ENCODE measurements around the gene AK8.

Gene AK8

DNA sequence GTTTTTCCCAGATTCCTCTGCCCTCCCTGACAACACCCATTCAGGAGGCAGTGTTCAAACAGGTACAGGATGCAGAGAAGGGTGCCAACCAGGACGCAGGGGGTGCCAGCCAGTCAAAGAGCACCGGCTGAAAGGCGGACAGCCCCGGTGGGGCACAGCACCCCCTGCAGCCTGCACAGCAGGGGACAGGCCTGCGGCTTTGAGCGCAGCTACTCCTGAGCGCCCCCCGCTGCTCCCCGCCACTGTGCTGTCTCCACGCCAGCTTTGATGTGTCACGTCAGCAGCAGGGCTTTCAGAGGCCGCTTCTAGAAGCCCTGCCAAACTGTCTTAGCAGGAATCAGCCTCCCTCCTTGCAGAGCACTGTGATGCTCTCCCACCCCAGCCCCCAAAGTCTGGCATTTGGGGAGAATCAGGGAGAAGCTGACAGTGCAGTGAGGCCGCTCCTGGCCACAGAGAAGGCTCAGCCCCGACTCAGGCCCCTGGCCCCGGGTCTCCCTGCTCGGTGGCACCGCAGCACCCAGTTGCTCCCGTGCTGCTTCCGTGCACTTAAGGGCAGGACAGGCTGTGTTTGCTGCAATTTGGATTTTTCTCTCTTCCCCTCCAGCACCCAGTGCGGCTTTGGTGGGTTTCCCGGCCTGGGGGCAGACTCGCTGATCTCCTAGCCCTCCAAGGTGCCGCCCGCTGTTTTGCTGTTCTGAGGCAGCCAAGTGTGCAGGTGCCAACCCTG, 20.3 kb downstream of the AK8 start:
- no peak for DNase-seq

DNA sequence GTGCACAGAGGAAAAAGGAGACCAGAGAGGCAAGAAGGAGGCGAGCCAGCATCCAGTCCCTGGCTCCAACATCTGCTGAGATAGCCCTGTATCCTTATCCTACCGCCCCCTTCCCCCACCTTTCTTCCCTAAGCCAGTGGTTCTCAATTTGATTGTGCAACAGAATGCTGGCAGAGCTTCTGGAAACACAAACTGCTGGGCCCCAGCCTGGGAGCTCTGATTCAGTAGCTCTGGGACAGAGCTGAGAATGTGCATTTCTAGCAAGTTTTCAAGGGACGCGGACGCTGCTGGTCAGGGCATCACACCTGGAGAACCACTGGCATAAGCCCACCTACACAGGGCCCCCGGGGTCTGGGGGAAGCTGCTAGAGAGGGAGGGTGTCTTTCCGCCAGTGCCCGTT, 21.1 kb downstream of the AK8 start:
- no peak for DNase-seq

DNA sequence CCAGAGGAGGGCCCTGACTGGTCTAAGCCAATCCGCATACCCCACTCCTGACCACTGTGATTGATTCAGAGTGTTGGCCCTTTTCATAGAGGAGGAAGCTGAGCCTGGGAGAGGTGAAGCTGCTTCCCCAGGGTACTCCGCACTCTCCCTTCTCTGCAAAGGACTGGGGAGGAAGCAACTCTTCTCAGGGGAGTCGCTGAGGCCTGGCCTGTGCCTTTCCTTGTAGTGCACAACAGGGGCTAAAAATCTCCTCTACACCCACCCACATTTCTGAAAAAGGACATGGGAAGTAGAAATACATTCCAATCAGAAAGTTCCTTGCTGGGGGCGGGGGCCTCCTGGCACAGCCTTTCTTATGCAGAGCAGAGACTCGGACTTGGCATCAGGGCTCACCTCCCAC, 22.2 kb downstream of the AK8 start:
- DNase-seq, result no peak

DNA sequence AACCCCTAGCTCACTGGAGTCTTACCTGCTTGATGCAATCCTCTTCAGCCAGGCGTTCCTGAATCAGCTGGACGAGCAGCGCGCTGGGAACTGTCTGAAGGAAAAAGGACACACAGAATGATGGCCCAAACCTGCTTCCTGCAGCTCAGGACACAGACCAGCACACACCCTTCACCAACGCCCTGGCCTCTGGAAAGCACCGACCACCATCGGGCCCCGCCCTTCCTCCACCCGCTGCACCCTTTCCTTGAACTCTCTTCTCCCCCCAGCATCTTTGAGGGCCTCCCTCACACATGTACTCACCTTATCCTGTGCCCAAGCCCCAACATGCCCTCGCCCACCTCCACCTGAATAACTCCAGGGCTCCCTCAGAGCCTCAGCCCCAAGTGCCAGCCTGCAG, 23.3 kb downstream of the AK8 start:
- DNase-seq, result no peak

DNA sequence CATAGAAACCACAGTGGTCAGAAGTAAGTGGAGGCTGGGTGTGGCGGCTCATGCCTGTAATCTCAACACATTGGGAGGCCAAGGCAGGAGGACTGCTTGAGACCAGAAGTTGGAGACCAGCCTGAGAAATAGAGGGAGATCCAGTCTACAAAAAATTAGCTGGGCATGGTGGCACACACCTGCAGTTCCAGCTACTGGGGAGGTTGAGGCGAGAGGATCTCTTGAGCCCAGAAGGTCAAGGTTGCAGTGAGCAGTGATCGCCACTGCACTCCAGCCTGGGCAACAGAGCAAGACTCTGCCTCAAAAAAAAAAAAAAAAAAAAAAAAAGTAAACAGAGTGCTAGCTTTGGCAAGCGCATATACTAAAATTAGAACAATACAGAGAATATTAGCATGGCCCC, 24.6 kb downstream of the AK8 start:
- DNase-seq, result no peak

DNA sequence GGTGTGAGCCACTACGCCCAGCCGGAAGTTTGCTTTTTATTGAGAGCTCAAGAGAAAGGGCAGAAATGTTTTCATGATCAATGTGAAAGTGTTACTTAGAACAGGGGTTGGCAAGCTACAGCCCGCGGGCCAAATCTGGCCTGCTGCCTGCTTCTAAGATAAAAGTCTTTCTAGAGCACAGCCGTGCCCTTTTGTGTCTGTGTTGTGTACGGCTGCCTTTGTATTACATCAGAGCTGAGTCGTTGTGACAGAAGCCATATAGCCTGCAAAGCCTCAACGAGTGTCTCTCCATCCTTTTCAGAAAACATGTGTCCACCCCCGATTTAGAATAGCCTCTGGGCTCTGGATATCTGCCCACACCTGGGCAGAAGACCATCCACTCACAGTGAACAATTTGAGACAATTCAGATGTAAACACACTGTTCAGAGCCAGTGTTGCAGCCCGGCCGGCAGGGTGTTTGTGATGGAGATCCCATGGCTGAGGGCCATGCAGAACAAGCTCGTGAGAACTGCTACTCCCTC, 28.8 kb downstream of the AK8 start:
- peak in 1 of 4 experiments; percentile 2 for DNase-seq

DNA sequence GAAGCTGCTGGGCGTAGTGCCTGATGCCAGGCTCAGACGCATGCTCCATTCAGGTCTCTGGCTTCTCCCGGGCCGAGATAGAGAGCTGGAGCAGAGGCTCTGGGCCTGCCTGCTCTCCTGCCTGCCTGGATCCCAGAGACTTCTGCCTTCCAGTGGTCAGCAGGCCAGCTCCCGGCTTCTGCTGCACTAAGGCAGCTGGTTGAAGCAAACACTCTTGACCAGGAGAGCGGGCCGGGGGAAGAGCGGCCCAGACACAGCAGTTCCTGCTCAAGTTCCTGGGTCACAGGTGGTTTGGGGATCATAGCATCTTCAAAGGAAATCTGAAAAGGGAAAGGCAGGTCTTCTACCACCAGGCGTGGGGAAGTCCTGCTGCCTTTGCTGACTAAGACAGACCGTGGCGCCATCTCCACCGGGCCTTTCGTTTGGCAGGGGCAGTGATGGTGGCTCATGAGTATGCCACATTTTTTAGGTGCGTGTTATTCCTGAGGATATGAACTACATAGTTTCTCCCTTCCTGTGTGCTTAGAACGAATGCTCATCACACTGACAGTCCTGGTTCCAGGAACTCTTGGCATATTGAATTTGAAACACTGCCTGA, 31.1 kb downstream of the AK8 start:
- no peak for DNase-seq

DNA sequence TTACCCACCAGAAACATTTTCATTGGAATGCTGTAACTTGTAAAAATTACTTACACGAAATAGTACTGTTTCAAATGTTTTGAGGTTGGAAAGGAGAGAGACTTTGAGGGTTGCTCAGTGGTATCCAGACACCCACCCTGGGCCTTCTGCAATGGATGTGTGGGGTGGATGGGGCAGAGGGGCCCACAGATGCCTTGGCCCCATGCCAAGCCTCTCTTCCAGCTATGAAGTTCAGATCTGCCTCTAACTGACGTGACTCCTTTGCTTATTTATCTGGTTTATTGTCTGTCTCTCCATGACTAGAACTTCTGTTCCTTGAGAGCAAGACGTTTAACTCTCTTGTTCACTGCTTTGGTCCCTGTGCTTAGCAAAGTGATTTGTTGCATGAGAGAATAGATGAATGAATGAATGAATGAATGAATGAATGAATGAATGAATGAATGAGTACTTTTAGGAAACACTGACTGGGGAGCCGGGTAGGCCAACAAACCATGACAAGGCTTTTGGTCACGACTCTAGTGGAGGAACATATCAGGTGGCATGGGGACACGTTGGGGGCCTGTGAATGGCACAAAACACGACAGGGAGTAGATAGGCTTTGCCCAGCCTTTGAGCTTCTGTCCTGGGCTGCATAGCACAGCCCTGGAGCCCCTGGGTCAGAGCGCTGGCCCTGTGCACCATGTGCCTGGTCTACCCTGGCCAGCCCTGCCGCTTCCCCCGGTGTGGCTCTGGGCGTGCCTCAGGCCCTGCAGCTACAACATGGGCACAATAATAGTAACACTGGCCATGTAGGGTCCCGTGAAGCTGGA, 31.8 kb downstream of the AK8 start:
- DNase-seq, result no peak

DNA sequence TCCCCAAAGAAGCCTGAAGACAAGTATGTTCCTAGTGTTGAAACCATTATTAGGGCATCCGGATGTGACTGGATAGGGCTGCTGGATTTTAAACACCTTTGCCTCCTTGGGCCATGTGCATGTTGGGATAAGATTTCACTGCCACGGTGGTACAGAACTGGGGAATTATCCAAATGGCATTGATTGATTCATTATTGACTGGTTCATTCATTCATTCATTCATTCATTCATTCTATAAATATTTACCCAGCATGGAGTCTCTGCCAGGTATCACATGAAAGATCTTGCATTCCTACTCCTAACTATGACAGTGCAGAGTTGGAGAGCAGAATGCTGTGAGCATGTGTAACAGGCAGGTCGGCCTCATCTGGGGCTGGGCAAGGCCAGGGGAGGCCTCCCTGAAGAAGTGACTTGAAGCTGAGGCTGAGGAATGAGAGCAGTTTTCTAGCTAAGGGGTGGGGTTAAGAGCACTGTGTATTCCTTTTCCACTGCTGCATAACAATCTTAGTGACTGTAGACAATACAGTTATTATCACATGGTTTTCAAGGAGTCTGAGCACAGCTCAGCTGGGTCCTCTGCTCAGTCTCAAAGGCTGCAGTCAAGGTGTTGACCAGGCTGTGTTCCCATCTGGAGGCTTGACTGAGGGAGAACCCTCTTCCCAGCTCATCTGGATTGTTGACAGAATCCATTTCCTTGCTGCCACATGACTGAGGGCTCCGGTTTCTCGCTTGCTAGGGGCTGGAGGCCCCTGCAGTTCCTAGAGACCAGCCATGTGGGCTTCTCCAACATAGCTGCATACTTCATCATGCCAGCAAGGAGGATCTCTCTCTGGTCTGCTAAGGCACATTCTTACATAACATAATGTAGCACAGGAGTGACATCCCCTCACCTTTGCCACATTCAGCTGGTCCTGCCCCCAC, 35.7 kb downstream of the AK8 start:
- no peak for DNase-seq

DNA sequence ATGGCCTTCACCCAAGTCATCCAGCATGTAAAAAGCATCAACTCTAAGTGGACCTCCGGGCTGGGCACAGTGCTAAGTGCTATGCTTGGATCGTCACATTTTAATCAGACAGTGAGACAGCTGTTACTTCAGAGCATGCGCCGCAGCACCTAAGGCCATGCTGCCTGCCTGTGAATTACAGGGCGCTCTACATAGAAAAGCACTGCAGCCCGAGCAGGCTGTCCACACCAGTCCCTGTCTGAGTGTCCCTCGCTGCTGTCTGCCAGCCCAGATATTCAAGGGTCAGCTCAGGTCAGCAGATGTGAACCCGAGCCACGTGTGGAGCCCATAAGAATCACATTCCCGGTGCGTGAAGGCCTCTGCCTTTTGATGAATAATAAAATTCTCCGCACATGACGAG, 37.1 kb downstream of the AK8 start:
- no peak for DNase-seq

DNA sequence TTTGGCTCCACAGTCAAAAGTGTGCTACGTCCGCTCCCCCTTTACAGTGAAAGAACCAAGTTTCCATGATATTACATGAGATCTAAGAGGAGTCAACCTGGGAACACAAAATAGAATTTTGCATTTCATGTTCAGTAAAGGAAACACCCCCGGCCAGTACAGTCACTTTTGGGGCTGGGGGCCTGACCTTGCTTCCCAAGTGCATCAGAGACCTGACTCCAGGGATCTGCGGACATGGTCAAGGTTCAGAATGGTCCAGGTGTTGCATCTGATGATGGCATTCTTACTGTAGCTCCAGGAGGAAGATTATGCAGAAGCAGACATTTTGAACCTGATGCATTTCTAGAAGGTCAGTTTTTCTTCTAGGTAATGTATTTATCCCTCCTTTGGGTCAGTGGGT, 39.8 kb downstream of the AK8 start:
- no peak for DNase-seq

DNA sequence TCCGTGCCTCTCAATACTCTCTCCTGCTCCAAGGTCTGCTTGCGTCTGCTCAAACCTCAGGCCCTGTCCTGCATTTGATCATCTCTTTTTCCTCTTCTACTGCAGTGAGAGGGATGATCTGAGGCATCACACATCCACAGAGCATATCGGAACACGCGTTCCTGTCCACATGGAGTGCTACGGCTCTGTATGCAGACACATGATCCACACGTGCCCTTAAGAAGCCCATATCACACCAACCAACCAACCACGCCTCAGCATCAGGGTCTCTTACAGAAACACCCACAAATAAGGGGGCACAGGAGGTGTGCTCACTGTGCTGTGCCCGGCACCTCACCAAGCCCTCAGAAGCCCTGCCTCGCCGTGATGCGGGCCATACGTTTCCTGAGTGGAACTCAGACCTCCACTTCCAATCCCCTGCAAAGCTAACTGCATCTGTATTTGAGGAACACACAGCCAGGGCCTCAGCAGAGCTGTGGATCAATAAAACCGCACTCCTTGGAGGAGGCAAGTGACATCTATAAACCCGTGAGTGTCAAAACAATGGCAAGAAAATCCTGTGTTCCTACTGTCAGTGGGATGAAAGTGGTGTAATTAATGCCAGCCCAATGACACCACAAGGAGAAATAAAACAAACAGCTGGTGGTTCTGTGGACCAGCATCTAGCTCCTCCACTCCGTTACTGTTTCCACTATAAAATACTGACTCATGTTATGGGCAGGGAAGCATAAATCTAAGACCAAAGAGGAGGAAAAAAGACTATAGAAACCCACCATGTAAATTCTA, 40.4 kb downstream of the AK8 start:
- DNase-seq, result no peak

DNA sequence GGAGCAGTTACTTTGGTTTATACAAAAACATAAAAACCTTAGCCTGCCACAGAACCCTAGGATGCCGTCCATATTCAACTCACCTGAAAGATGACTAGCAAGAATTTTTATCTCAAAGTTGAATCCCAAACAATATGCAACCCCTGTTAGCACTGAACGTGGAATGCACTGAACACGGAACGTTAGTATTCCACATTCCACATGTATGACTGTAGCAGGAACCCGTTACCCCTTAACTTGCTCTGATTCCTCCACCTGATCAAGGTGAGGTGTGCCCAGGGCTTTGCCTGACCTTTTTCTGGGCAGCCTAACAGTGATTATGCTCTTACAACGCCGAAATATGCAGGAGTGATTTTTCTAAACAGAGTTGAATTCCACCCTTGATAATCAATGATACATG, 43.7 kb downstream of the AK8 start:
- no peak for DNase-seq

DNA sequence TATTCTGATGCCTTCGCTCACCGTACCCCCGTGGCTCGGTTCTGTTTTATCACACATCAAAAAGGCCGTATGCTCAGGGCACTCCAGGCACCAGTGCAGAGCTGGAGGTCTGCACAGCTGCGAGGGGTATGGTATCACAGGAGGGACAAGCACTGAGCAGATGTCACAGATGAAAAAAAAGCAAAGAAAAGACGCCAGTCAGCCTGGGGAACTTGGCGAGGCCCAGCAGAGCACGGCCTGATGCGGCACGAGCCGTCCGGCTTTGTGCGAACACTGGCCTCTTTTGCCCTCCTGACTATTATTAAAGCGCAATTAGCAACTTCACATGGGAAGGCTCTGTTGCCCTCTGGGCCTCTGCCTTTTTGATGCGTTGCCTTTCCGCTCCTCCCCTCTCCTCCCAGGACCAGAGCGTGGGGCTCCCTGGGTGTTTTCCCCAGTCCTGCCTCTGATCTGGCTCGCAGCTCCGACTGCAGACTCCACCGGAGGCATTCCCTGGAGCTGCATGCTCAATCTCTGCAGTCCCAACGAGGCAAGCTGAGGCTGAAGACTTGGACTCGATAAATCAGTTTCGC, 44.4 kb downstream of the AK8 start:
- DNase-seq, result no peak

DNA sequence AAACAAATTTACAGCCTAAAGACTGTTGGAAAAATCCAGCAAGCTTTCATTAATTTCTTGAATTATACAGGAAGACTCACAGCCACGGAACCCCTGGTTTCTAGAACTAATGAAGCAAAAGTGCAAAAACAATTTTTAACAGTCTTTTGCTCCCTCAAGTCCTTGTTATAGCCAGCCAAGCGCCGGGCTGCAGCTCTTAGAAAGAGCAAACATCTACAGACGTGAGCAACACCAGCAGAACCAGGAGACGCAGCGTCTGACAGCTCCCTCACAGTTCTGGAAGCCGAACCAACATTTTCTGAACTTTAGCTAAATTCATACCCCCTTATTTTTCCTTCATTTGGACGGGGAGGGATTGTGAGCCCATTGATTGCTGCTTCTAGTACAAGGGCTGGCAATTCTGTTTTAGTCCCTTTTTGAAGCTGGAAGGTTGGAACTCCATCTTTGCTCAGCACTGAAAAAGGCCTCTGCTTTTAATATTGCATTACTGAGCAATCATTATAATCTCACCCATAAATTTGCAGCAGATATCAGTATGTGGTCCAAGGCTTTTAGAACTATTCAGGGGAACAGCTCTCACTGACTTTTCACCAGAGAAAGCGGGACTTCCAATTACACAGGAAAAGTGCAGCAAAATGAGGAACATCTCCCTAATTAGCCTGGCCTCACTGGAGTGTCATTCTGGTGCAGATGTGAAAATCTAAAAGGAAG, 45.8 kb downstream of the AK8 start:
- DNase-seq, result no peak

DNA sequence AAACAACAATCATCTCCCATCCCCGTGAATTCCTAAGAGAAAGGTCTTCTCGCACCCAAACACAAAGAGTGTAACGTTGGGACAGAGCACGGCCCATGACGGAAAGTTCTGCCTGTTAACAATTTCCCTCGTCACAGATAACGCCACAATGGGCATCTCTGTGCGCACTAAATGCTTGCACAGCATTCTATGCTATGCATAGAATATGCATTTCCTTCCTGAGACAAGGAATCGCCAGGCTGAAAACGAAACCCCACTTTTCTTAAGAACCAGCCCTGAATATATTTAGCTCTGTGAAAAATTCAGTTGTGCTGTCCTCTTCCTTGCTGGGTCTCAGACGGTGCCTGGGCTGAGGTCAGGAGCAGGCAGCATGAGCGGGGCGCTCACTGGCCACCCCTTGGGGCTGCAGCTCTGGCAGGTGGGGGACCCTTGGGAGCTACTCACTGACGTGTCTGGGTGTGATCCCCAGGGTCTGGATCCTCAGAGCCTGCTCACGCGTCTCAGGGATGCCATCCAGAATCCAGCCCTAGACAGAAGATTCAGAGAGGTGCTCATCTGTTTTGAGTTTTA, 49.8 kb downstream of the AK8 start:
- no peak for DNase-seq

DNA sequence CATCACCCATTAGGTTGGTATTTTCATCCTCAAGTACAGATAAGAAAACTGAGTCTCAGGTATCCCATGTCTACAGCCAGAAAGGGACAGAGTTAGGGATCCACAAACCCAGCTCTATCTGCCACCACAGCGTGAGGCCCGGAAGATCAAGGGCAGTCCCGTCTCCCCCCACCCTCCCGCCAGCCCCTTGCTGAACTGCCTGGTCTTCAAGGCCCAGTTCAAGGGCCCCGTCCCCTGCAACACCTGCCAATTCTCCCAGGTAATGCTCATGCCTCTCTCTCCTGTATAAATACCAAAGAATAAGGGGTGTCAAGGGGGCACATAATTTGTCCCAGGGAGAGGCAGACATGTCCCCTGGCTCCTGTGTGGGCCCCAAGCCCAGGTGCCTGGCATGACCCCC, 50.7 kb downstream of the AK8 start:
- no peak for DNase-seq

DNA sequence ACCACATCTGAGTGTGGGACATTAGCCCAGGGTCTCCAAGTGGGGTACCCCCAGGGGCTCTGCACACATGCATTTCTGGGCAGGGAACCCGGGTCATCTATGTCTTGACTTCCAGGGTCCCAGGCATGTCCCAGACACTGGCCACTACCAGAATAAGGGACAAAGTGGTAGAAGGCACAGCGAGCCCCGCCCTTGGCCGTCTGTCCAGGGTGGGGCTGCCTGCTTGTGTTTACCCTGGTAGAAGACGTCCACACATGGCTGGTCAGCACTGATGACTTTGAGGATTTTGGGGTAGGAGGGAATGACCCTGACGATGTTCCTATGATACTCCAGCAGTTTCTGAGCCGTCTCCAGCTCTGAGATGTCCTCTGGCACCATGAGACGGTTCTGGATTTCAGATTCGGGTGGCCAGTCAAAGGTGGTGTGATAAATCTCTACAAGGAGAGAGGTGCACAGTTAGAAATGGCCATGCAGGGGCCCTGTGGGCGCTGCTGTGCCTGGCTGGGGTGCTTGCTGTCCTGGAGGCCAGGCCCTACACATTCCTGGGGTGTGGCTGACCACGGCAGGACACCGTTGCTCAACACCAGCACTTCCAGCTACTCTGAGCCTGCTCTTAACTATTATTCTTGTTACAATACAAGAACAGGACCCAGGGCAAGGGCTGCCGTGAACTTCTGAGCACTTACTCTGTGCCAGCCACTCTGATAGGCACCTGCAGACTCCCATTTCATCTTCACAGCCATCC, 51.3 kb downstream of the AK8 start:
- DNase-seq, result no peak

DNA sequence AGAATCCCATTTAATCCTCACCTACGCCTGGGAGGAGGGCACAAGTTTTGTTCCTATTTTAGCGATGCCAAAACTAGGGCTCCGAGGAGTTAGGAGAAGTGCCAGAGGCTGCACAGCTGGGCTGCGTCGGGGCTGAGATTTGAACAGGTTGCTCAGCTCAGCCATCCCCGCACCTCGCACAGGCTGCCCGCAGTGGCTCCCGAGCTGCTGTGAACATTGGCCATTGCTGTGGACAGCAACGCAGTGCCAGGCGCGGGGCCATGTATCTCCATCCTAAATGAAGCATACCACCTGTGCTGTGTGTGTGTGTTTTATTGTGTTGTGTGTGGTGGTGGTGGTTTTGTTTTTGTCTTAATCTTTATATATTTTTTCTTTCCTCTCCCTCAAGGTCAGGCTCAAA, 52.0 kb downstream of the AK8 start:
- no peak for DNase-seq

DNA sequence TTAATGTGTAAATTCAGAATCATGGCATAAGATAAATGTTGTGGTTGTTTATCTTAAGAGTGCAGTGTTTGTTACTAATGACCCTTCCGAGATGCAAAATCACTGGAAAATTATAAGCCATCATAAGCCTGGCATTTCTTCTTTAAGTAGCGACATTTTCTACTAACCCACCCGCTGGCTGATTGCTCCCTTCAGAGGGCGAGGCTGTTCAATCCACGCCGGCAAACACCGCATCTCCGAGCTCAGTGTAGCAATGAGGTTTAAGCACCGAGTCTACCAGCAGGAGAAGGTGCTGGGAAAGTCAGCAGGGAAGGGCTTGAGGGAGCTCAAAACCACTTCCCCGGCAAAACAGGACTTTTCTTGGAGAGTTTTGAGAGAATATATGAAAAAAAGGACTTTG, 52.7 kb downstream of the AK8 start:
- no peak for DNase-seq
